CD8-positive, alpha-beta memory T cell (primary cell): ENCODE results near the gene APBA3. TPM values are rescaled to one million over a fixed set of nuclear protein-coding genes. Genes with fewer than 3 reads are reported as not detected.

Experiments
- CTCF ChIA-PET: fragments of 350-600 bp; sonication (Branson Sonifier 250); formaldehyde crosslinking; loops from one replicate; lab custom pipeline; 2021; ENCODE audit warnings: antibody characterized with exemption; lab: Charles Lee
- POLR2A ChIA-PET: fragments of 350-600 bp; sonication (Branson Sonifier 250); formaldehyde crosslinking; loops from one replicate; lab custom pipeline; 2021; ENCODE audit warnings: antibody characterized with exemption; lab: Charles Lee
- DNase-seq, 5 donors: peaks; one replicate each; pipeline versions ENCODE4 v3.0.0 to v3.0.0-alpha.2; 2020 to 2022; ENCODE audit warnings: mixed read lengths in 1 of 5
- H3K27ac ChIP-seq: one replicate; pipeline ENCODE4 v1.7.0; 2013; ENCODE audit warnings: low read depth, mild to moderate bottlenecking, low read length, moderate library complexity
- H3K27me3 ChIP-seq: 2 replicates; pipeline ENCODE4 v1.7.0; 2013; ENCODE audit warnings: low read length, mild to moderate bottlenecking; ENCODE audit not compliant: insufficient read depth, poor library complexity, severe bottlenecking
- H3K36me3 ChIP-seq: 2 replicates; pipeline ENCODE4 v1.7.0; 2013; ENCODE audit warnings: mild to moderate bottlenecking, low read length, moderate library complexity; ENCODE audit not compliant: insufficient read depth
- H3K4me1 ChIP-seq: 2 replicates; pipeline ENCODE4 v1.7.0; 2013; ENCODE audit warnings: mild to moderate bottlenecking, low read length, moderate library complexity; ENCODE audit not compliant: insufficient read depth
- H3K4me3 ChIP-seq: 2 replicates; pipeline ENCODE4 v1.7.0; 2013; ENCODE audit warnings: mild to moderate bottlenecking, low read length
- H3K9me3 ChIP-seq: 2 replicates; pipeline ENCODE4 v1.7.0; 2013; ENCODE audit warnings: mild to moderate bottlenecking, low read length
- H3K27ac Mint-ChIP-seq, 8 donors: one replicate each; pipeline ENCODE4 v1.8.0; 2020 to 2021; ENCODE audit warnings: mixed read lengths in 8 of 8, mild to moderate bottlenecking in 6 of 8, inconsistent platforms in 3 of 8, moderate library complexity in 3 of 8
- H3K27me3 Mint-ChIP-seq, 2 donors: one replicate each; pipeline ENCODE4 v1.8.0; 2020 to 2021; ENCODE audit warnings: mixed read lengths in 2 of 2, mild to moderate bottlenecking in 1 of 2, moderate library complexity in 1 of 2
- H3K36me3 Mint-ChIP-seq, 3 donors: one replicate each; pipeline ENCODE4 v1.8.0; 2020 to 2021; ENCODE audit warnings: mixed read lengths in 3 of 3, inconsistent platforms in 1 of 3, mild to moderate bottlenecking in 1 of 3
- H3K4me1 Mint-ChIP-seq, 3 donors: one replicate each; pipeline ENCODE4 v1.8.0; 2020 to 2021; ENCODE audit warnings: mixed read lengths in 3 of 3, inconsistent platforms in 1 of 3, mild to moderate bottlenecking in 1 of 3
- H3K4me3 Mint-ChIP-seq, 7 donors: one replicate each; pipeline ENCODE4 v1.8.0; 2020 to 2021; ENCODE audit warnings: mixed read lengths in 7 of 7, mild to moderate bottlenecking in 6 of 7, moderate library complexity in 4 of 7, inconsistent platforms in 2 of 7
- H3K9me3 Mint-ChIP-seq, 5 donors: one replicate each; pipeline ENCODE4 v1.8.0; 2020 to 2022; ENCODE audit warnings: mixed read lengths in 5 of 5, mild to moderate bottlenecking in 3 of 5, moderate library complexity in 2 of 5, inconsistent platforms in 1 of 5
- polyA plus RNA-seq: library from polyadenylated mRNA; unstranded; fragments of 300-500 nt; fragmentation: Illumina TruSeq; gene quantifications from one replicate; pipeline ENCODE4 v1.2.3, GENCODE V29; 2021
- total RNA-seq, 2 experiments: library from RNA; stranded (reverse); gene quantifications; one replicate each; pipeline ENCODE4 v1.2.3, GENCODE V29; 2021

Gene APBA3
- total and polyA plus RNA-seq, 3 experiments from 2014 or later: 36.3 to 40.8 (median 39.0) TPM

DNA sequence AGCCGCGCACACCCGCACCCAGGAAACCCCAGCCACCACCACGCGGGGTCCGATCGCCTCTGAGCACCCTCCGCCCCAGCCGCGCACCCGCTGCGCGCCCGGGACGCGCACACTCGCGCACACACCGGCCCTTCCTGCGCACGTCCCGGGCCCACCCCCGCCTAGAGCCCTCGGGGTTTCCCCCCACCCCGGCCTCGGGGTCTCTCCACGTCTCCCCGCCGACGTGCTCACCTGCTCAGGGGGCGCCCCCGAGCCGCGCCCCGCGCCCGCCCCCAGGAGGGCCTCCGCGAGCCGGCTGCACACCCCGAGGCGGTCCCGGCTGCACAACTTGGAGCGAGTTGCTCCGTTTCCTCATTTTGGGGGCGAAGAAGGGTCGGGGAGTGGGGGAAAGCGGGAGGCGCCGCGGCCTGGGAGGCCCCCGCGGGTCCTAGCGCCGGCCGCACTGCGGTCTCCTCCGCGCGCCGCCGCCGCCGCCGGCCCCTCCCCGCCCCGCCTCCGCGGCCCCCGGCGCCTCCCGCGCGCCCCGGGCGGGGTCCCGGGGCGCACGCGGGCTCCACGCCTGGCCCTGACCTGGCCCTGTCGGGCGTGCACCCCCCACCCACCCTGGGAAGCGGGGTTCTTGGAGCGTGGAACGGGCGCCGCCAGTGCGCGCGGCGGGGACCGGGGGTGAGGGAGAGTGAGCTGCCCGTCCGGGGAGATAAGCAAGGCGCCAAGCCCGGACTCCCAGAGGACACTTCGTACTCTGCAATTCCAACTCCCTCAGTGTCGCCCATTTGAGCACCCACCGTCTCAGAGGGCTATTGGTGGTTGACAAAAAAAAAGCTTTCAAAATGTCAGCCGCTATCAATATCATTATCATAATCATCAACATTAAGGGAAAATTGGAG, 24.7 kb upstream of the APBA3 start, which contains the start of gene MATK:
TSS of gene MATK (minus strand) at position 444 of the 887 bp plus-strand sequence. CDS start 1,246 bp downstream, outside the sequence.
- H3K4me1 ChIP-seq: peaks cover 21% of the 10 kb centered on the region
- ChIA-PET CTCF (interaction anchor here (0.9 to 3.1 kb wide), 5 partner anchors 10 to 36 kb away, joined by 3 to 13 read pairs (median 4); partner anchors contain the start of genes APBA3 and MRPL54), POLR2A (interaction anchor here (0.9 to 2.3 kb wide), 5 partner anchors 10 to 26 kb away, joined by 4 to 6 read pairs (median 5); partner anchors contain the start of gene MRPL54)
- Mint-ChIP-seq H3K9me3 (peaks cover 11 to 16% (median 14%) of the 10 kb centered on the region in 5 donors), H3K4me3 (peak within 1 kb of the TSS; percentile 83 to 95 (median 90)), H3K36me3 (peaks cover 6 to 22% (median 16%) of the 10 kb centered on the region in 3 donors), H3K4me1 (peaks cover 41 to 54% (median 46%) of the 10 kb centered on the region in 3 donors), H3K27ac (peak within 1 kb of the TSS; percentile 21 to 91 (median 86)), H3K27me3 (peaks cover 0 to 1% of the 10 kb centered on the region in 2 donors)
- peaks cover 12% of the 10 kb centered on the region for H3K9me3 ChIP-seq
- H3K4me3 ChIP-seq: peak within 1 kb of the TSS; percentile 58
- peak in 4 of 5 donors; percentile 20 to 47 (median 26) for DNase-seq
- H3K27me3 ChIP-seq: no peaks in the 10 kb centered on the region
- H3K27ac ChIP-seq: peak within 1 kb of the TSS; percentile 59
- peaks cover 7% of the 10 kb centered on the region for H3K36me3 ChIP-seq

DNA sequence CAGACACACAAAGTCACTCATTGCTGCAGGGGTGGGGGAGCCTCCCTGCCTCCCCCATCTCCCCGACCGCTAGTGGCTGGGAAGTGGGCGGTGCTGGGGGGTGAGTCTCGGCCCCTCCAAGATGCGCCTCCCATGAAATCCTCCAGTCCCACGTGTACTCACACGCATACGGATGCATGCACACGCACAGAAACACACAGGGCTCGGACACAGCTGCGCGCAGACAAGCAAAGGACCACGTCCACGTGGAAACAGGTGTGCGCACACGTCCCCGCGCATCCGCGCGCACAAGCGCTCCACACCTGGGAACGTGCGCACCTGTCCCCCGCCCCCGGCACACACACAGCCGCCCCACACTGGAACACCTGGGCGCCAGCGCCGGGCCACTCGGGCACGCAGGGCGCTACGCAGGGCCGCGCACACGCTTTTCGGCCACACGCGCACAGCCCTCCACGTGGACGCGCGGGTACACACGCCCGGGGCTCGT, 24.0 kb upstream of the APBA3 start:
- H3K27ac ChIP-seq: peak overlapping the region; percentile 59
- Mint-ChIP-seq H3K36me3 (peaks cover 6 to 24% (median 20%) of the 10 kb centered on the region in 3 donors), H3K9me3 (peaks cover 10 to 20% (median 16%) of the 10 kb centered on the region in 5 donors), H3K27me3 (peaks cover 0 to 1% of the 10 kb centered on the region in 2 donors), H3K27ac (peak overlapping the region; percentile 21 to 91 (median 62)), H3K4me1 (peaks cover 40 to 54% (median 47%) of the 10 kb centered on the region in 3 donors), H3K4me3 (peak overlapping the region; percentile 83 to 95 (median 90))
- ChIA-PET POLR2A (interaction anchor here (1.0 to 2.3 kb wide), 2 partner anchors 10 to 12 kb away, joined by 4 to 6 read pairs; no protein-coding TSS in a partner anchor), CTCF (interaction anchor here (0.7 to 3.4 kb wide), 2 partner anchors 11 to 37 kb away, joined by 3 to 15 read pairs; no protein-coding TSS in a partner anchor)
- H3K36me3 ChIP-seq: peaks cover 7% of the 10 kb centered on the region
- peaks cover 21% of the 10 kb centered on the region for H3K4me1 ChIP-seq
- H3K4me3 ChIP-seq: peak overlapping the region; percentile 58
- H3K9me3 ChIP-seq: peaks cover 15% of the 10 kb centered on the region
- peak in 3 of 5 donors; percentile 21 to 30 (median 24) for DNase-seq
- no peaks in the 10 kb centered on the region for H3K27me3 ChIP-seq

DNA sequence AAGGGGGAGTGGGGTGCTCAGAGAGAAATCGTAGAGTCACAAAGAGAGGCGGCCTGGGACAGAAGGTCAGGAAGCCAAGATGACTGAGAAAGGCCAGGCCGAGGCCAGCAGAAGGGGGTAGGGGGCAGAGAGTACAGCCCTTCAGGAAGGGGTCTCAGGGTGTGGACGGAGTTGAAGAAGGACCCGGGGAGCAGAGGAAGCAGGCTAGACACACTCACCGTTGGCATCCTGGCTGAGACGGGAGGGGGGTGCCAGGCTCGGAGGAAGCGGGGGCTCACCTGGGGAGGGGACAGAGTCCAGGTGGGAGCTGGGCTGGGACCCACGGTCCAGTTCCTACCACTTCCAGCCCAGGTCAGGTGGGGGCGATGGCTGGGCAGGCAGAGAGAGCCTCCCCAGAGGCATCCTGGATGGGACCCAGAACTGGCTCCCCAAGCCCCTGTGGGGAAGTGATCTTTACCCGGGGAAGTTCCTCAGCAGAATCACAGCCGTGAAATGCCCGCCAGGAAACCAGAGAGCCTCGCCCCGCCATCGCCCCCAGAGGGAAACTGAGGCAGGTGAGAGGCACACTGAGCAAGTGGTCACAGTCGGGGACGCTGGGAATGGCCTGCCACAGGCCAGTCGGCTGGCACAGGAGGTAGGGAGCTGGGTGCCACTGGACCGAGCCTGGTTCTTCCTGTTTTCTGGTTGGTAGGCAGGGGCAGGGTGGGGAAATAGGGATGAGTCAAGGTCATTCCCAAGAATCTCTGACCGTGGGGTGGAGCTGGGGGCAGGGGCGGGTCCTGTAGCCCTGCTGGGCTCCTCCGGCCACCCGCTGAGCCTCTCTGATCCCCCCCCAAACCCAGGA, 23.3 kb upstream of the APBA3 start:
- CTCF ChIA-PET: interaction anchor here (0.7 to 3.4 kb wide), 8 partner anchors 11 to 38 kb away, joined by 3 to 15 read pairs (median 6); partner anchors contain the start of gene MRPL54
- H3K27me3 ChIP-seq: no peaks in the 10 kb centered on the region
- Mint-ChIP-seq H3K4me3 (peak overlapping the region; percentile 83 to 95 (median 90)), H3K4me1 (peaks cover 34 to 48% (median 42%) of the 10 kb centered on the region in 3 donors), H3K27ac (peak overlapping the region; percentile 34 to 96 (median 84)), H3K9me3 (peaks cover 10 to 20% (median 16%) of the 10 kb centered on the region in 5 donors), H3K36me3 (peaks cover 6 to 24% (median 20%) of the 10 kb centered on the region in 3 donors), H3K27me3 (peaks cover 0 to 1% of the 10 kb centered on the region in 2 donors)
- peaks cover 7% of the 10 kb centered on the region for H3K36me3 ChIP-seq
- peak overlapping the region; percentile 58 for H3K4me3 ChIP-seq
- POLR2A ChIA-PET: interaction anchor here (1.0 to 2.3 kb wide), 3 partner anchors 11 to 22 kb away, joined by 4 to 6 read pairs (median 6); no protein-coding TSS in a partner anchor
- peaks cover 15% of the 10 kb centered on the region for H3K9me3 ChIP-seq
- H3K27ac ChIP-seq: peak overlapping the region; percentile 59
- peaks cover 15% of the 10 kb centered on the region for H3K4me1 ChIP-seq
- DNase-seq: no peak

DNA sequence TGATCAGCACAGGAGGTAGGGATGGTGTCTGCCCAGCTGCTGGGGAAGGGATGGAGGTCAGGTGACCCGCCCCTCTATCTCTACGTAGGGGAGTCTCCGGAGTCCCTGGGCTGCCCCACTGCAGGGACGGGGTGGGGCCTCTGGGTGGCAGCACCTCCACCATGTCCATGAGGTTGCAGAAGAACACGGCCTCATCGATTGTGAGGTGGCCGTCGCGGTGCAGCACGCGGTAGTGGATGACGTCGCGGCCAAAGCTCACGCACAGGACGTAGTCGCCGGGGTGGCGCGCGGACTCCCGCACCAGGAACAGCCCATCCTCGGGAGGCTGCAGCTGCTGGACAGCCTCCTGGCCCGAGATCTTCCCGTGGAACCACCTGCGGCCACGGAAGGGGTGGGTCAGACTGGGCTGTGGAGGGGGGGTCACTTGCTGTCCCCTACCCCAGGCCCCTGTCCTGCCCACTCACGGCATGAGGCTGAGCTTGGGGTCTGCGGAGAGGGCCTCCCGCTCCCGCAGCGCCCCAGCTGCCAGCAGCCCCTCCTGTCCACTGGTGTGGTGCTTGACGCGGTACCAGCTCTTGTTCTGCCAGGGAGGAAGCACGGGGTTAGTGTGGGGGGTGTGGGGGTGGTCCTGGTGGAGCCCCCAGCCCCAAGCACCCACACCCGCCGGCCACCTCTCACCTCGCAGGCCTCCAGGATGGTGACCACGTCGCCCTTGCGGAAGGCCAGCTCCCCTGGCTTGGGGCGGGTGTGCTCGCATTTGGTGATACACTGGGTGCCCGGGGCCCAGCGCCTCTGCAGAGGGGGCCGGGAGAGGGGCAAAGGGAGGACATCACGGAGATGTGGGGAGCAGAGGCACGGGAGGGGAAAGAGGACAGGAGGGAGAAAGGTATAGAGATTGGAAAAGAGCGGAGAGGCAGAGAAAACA, 22.4 kb upstream of the APBA3 start:
- peaks cover 15% of the 10 kb centered on the region for H3K9me3 ChIP-seq
- no peak overlapping the region for H3K27ac ChIP-seq
- peaks cover 14% of the 10 kb centered on the region for H3K4me1 ChIP-seq
- H3K27me3 ChIP-seq: no peaks in the 10 kb centered on the region
- CTCF ChIA-PET: interaction anchor here (0.6 to 3.4 kb wide), 10 partner anchors 16 to 101 kb away, joined by 3 to 15 read pairs (median 5); partner anchors contain the start of gene MRPL54
- Mint-ChIP-seq H3K36me3 (peaks cover 6 to 24% (median 20%) of the 10 kb centered on the region in 3 donors), H3K4me1 (peaks cover 27 to 40% (median 36%) of the 10 kb centered on the region in 3 donors), H3K27me3 (peaks cover 0 to 1% of the 10 kb centered on the region in 2 donors), H3K4me3 (peak overlapping the region; percentile 83 to 95 (median 90)), H3K27ac (peak overlapping the region; percentile 67 to 96 (median 89)), H3K9me3 (peaks cover 10 to 20% (median 16%) of the 10 kb centered on the region in 5 donors)
- DNase-seq: peak in 4 of 5 donors; percentile 38 to 68 (median 55)
- H3K4me3 ChIP-seq: no peak overlapping the region
- H3K36me3 ChIP-seq: peaks cover 7% of the 10 kb centered on the region
- POLR2A ChIA-PET: interaction anchor here (2.0 to 2.3 kb wide), 2 partner anchors 14 to 21 kb away, joined by 6 read pairs; no protein-coding TSS in a partner anchor

DNA sequence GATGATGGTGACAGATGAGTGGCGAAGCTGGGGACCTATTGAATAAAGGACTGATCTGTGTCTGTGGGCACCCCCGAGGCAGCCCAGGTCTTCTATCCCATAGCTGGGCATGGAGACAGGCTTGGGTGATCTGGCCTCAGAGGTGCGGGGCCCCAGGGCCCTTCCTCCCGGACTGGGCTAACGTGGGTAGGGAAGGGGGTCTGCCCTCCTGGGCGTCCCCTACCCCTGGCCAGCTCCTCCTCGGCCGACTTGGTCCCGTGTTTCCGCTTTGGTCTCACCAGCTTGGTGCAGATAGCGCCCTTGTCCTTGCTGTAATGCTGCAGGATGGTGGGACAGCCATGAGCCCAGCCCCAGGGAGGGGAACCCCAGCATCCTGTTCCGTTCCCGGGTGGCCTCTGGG, 21.4 kb upstream of the APBA3 start:
- POLR2A ChIA-PET: no interaction called here
- peaks cover 0 to 1% of the 10 kb centered on the region in 2 donors for H3K27me3 Mint-ChIP-seq

DNA sequence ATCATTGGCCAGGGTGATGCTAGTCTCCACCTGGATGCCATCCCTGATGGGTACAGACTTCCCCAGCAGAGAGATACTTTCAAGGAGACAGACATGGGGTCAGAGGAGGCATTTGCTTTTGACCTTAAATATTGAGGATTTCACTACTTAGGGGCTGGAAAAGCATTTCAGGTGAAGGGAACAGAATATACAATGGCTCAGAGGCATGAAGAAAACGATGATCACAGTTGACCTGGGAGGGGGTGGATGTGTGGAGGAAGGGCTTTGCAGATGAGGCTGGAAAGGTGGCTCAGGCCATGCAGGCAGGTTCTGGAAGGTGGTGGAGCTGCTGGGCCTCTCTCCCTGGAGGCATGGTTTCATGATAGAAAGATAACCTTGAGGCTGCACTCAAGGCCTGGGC, 20.8 kb upstream of the APBA3 start:
- POLR2A ChIA-PET: no interaction called here
- peaks cover 23 to 33% (median 29%) of the 10 kb centered on the region in 3 donors for H3K4me1 Mint-ChIP-seq
- CTCF ChIA-PET: interaction anchor here (1.1 to 3.4 kb wide), 3 partner anchors 30 to 85 kb away, joined by 3 to 15 read pairs (median 6); no protein-coding TSS in a partner anchor
- Histone ChIP-seq H3K4me3 (no peak overlapping the region), H3K4me1 (peaks cover 14% of the 10 kb centered on the region), H3K9me3 (peaks cover 15% of the 10 kb centered on the region), H3K36me3 (peaks cover 7% of the 10 kb centered on the region), H3K27ac (no peak overlapping the region), H3K27me3 (no peaks in the 10 kb centered on the region)
- peaks cover 6 to 24% (median 20%) of the 10 kb centered on the region in 3 donors for H3K36me3 Mint-ChIP-seq
- peak overlapping the region in 4 of 8 donors; percentile 61 to 83 (median 66) for H3K27ac Mint-ChIP-seq
- peak overlapping the region in 6 of 7 donors; percentile 18 to 73 (median 46) for H3K4me3 Mint-ChIP-seq
- peaks cover 0 to 1% of the 10 kb centered on the region in 2 donors for H3K27me3 Mint-ChIP-seq
- H3K9me3 Mint-ChIP-seq: peaks cover 10 to 20% (median 16%) of the 10 kb centered on the region in 5 donors
- DNase-seq: no peak

More for the DNA sequence above, 21.4 kb upstream of the APBA3 start:
- Histone ChIP-seq H3K9me3 (peaks cover 15% of the 10 kb centered on the region), H3K4me1 (peaks cover 14% of the 10 kb centered on the region), H3K27ac (no peak overlapping the region), H3K36me3 (peaks cover 7% of the 10 kb centered on the region), H3K4me3 (no peak overlapping the region), H3K27me3 (no peaks in the 10 kb centered on the region)
- DNase-seq: no peak
- Mint-ChIP-seq H3K4me3 (peak overlapping the region in 2 of 7 donors; percentile 18 to 59), H3K4me1 (peaks cover 23 to 36% (median 31%) of the 10 kb centered on the region in 3 donors), H3K36me3 (peaks cover 6 to 24% (median 20%) of the 10 kb centered on the region in 3 donors), H3K27ac (peak overlapping the region in 1 of 8 donors; percentile 70), H3K9me3 (peaks cover 10 to 20% (median 16%) of the 10 kb centered on the region in 5 donors)
- CTCF ChIA-PET: interaction anchor here (0.6 to 3.4 kb wide), 7 partner anchors 20 to 102 kb away, joined by 3 to 15 read pairs (median 6); partner anchors contain the start of gene MRPL54
